CD4-positive, alpha-beta T cell treated with Interleukin-15 for 1 hour (primary cell): ENCODE results near the gene BCAS1.

ENCODE experiments used
- DNase-seq: peaks from one replicate; pipeline ENCODE4 v3.0.0-alpha.2; 2020

Gene BCAS1

GRCh38 chr20:54047048-54047447 is 23.3 kb downstream of the BCAS1 start:
- DNase-seq, result no peak

- DNase-seq, result no peak
Observed at GRCh38 chr20:54044156-54044555, 26.2 kb downstream of the BCAS1 start.

- DNase-seq, result no peak
Observed at GRCh38 chr20:54043076-54043967, 27.1 kb downstream of the BCAS1 start.

GRCh38 chr20:54042021-54042420 is 28.4 kb downstream of the BCAS1 start:
- DNase-seq, result no peak

GRCh38 chr20:54041336-54041735 is 29.1 kb downstream of the BCAS1 start:
- no peak for DNase-seq

GRCh38 chr20:54040531-54040930 is 29.9 kb downstream of the BCAS1 start:
- no peak for DNase-seq

GRCh38 chr20:54038961-54039360 is 31.4 kb downstream of the BCAS1 start:
- DNase-seq, result no peak

- DNase-seq, result no peak
Observed at GRCh38 chr20:54037525-54037924, 32.9 kb downstream of the BCAS1 start.

- DNase-seq, result no peak
Observed at GRCh38 chr20:54029643-54030042, 40.8 kb downstream of the BCAS1 start.

- DNase-seq, result no peak
Observed at GRCh38 chr20:54029176-54029575, 41.2 kb downstream of the BCAS1 start.

- DNase-seq, result no peak
Observed at GRCh38 chr20:54028276-54029011, 42.0 kb downstream of the BCAS1 start.

- DNase-seq, result no peak
Observed at GRCh38 chr20:54027704-54028103, 42.7 kb downstream of the BCAS1 start.

GRCh38 chr20:54026295-54027064 is 43.9 kb downstream of the BCAS1 start:
- DNase-seq, result no peak

- no peak for DNase-seq
Observed at GRCh38 chr20:54025251-54025771, 45.1 kb downstream of the BCAS1 start.

- DNase-seq, result no peak
Observed at GRCh38 chr20:54023406-54023805, 47.0 kb downstream of the BCAS1 start.

GRCh38 chr20:54021446-54022235 is 48.8 kb downstream of the BCAS1 start:
- no peak for DNase-seq

GRCh38 chr20:54020868-54021267 is 49.5 kb downstream of the BCAS1 start:
- no peak for DNase-seq

GRCh38 chr20:54020348-54020747 is 50.0 kb downstream of the BCAS1 start:
- DNase-seq, result no peak

- DNase-seq, result no peak
Observed at GRCh38 chr20:54019585-54019984, 50.8 kb downstream of the BCAS1 start.

- DNase-seq, result no peak
Observed at GRCh38 chr20:54019127-54019526, 51.3 kb downstream of the BCAS1 start.

GRCh38 chr20:54017846-54018245 is 52.5 kb downstream of the BCAS1 start:
- no peak for DNase-seq

- DNase-seq, result no peak
Observed at GRCh38 chr20:54015496-54015895, 54.9 kb downstream of the BCAS1 start.
